Pancreas (tissue), 10 donors: Measurements from ENCODE around the gene HLA-DMA. TPM values are rescaled to one million over a fixed set of nuclear protein-coding genes. Genes with fewer than 3 reads are reported as not detected.
A peak's percentile ranks its signal among the peaks of the same experiment; 100 is the strongest.

Experiments used
- ATAC-seq, 4 donors: fragments of 200-7000 bp; cut with Tn5 transposase; one replicate each; pipeline versions ENCODE4 v1.8.0 to v1.9.1; 2020; ENCODE audit warnings: mild to moderate bottlenecking in 4 of 4, moderate library complexity in 4 of 4
- DNase-seq, 6 donors: peaks; one replicate each; pipeline ENCODE4 v3.0.0-alpha.2; 2020
- FAIRE-seq: peaks from 2 replicates; lab custom pipeline; 2012; peaks lifted over from hg19 to GRCh38; lab: Jason Lieb, UNC
- H3K27ac ChIP-seq, 4 donors: fragments of 200-600 bp; sonication (generic); 1 replicate in 3 of 4; 2 replicates in 1 of 4; pipeline versions ENCODE4 v1.5.0 to v1.8.0; 2020
- H3K27me3 ChIP-seq, 4 donors: fragments of 200-600 bp; one replicate each; pipeline ENCODE4 v1.8.0; 2021
- H3K36me3 ChIP-seq, 3 donors: fragments of 200-600 bp; sonication (generic) in 1 of 3; one replicate each; pipeline versions ENCODE4 v1.5.0 to v1.8.0; 2020 to 2021
- H3K4me1 ChIP-seq, 3 donors: fragments of 200-600 bp; one replicate each; pipeline ENCODE4 v1.8.0; 2021
- H3K4me3 ChIP-seq, 4 donors: fragments of 200-600 bp; sonication (generic) in 2 of 4; one replicate each; pipeline versions ENCODE4 v1.5.0 to v1.8.0; 2020 to 2021
- H3K9me3 ChIP-seq, 4 donors: fragments of 200-600 bp; one replicate each; pipeline ENCODE4 v1.8.0; 2021
- CTCF ChIP-seq, 4 donors: fragments of 200-600 bp; sonication (generic) in 3 of 4; IDR thresholded peaks; one replicate each; pipeline versions ENCODE4 v1.5.0 to v1.8.0; 2021; ENCODE audit warnings: antibody characterized with exemption in 4 of 4
- WGBS, 2 donors: extraction: QIAGEN DNeasy Blood & Tissue Kit; methylation state at CpG; one replicate each; pipeline ENCODE4 v1.1.7; 2013; 5-methylcytosine and 5-hydroxymethylcytosine counted together
- intact Hi-C, 3 donors: fragments of 100-400 bp; cut with DNase I; formaldehyde crosslinking; loops; one replicate each; pipeline versions ENCODE4 v1.11.1 to v1.14.2; 2022
- polyA plus RNA-seq, 2 donors: library from polyadenylated mRNA; stranded (reverse); fragments of 200-250 nt; gene quantifications; one replicate each; pipeline ENCODE4 v1.2.3, GENCODE V29; 2013
- total RNA-seq, 6 donors: library from RNA; stranded (reverse); fragmentation: NEBNext Ultra II Directional in 4 of 6; extraction: Animal tissue kit (Norgen Biotek cat#: 25700) in 4 of 6; gene quantifications; one replicate each; pipeline versions ENCODE4 v1.2.1 to v1.2.4, GENCODE V29; 2021 to 2023
- donor health status: healthy with polysubstance abuse.
- donor health status: DM: no; HTN: no; CAD: no; lungs with moderate emphysema.
- donor health status: DM: no; HTN: no; CAD: no.
- donor health status: control.
- donor health status: control.
- donor health status: Bipolar disorder and iron deficiency.
- donor health status: DM: yes; HTN: yes; CAD: no.
- donor health status: DM: no; HTN: no; CAD: no.
- donor health status: DM: no; HTN: no; CAD: no.
- donor health status: DM: yes; HTN: yes; CAD: no.

HLA-DMA gene
- total and polyA plus RNA-seq, 8 donors = 6.8 to 72.9 (median 23.0) TPM

GRCh38 chr6:32960563-32960962 lies 7.7 kb upstream of the HLA-DMA start:
- intact Hi-C loops = no loop called here
- FAIRE-seq = no peak
- no peak for DNase-seq
- Histone ChIP-seq H3K36me3 (no peaks in the 10 kb centered on the region), H3K27ac (no peak overlapping the region), H3K9me3 (no peaks in the 10 kb centered on the region), H3K4me1 (peaks cover 0 to 15% (median 0%) of the 10 kb centered on the region in 3 donors), H3K27me3 (no peaks in the 10 kb centered on the region), H3K4me3 (no peak overlapping the region)
- no peak for TF ChIP-seq CTCF (IDR thresholded peaks at IDR 0.05)
- WGBS, 2 donors = 80 to 89% methylated on average over 5 of the region's 5 CpGs
- ATAC-seq = no peak

- ATAC-seq (no peak), DNase-seq (no peak), FAIRE-seq (no peak)
- H3K4me3 ChIP-seq = no peak overlapping the region
- no peak overlapping the region for H3K27ac ChIP-seq
- H3K4me1 ChIP-seq = peaks cover 0 to 6% (median 0%) of the 10 kb centered on the region in 3 donors
- H3K27me3 ChIP-seq = no peaks in the 10 kb centered on the region
- H3K9me3 ChIP-seq = no peaks in the 10 kb centered on the region
- 90 to 91% methylated on average over 2 of the region's 2 CpGs for WGBS, 2 donors
- TF ChIP-seq CTCF (IDR thresholded peaks at IDR 0.05) = no peak
- intact Hi-C loops = no loop called here
- no peaks in the 10 kb centered on the region for H3K36me3 ChIP-seq
These were observed 3.3 kb upstream of the HLA-DMA start for GRCh38 chr6:32956176-32956575.

GRCh38 chr6:32954986-32955802 lies 2.3 kb upstream of the HLA-DMA start:
- H3K4me3 ChIP-seq = no peak overlapping the region
- TF ChIP-seq CTCF (IDR thresholded peaks at IDR 0.05) = peak in 1 of 4 donors; percentile 29
- intact Hi-C loops = no loop called here
- peaks cover 0 to 6% (median 0%) of the 10 kb centered on the region in 3 donors for H3K4me1 ChIP-seq
- no peaks in the 10 kb centered on the region for H3K36me3 ChIP-seq
- peak overlapping the region in 1 of 4 donors; percentile 24 for H3K27ac ChIP-seq
- WGBS, 2 donors = 14 to 23% methylated on average over 3 of the region's 3 CpGs
- ATAC-seq (peak; percentile 31 to 64 (median 54)), FAIRE-seq (no peak), DNase-seq (peak in 3 of 6 donors; percentile 48 to 70 (median 67))
- H3K27me3 ChIP-seq = no peaks in the 10 kb centered on the region
- no peaks in the 10 kb centered on the region for H3K9me3 ChIP-seq

GRCh38 chr6:32954267-32954666 lies 1.4 kb upstream of the HLA-DMA start:
- 87 to 93% methylated on average over 4 of the region's 4 CpGs for WGBS, 2 donors
- H3K27me3 ChIP-seq = no peaks in the 10 kb centered on the region
- DNase-seq = no peak
- intact Hi-C loops = no loop called here
- peaks cover 0 to 6% (median 0%) of the 10 kb centered on the region in 3 donors for H3K4me1 ChIP-seq
- H3K27ac ChIP-seq = no peak overlapping the region
- no peak for FAIRE-seq
- H3K4me3 ChIP-seq = no peak overlapping the region
- no peaks in the 10 kb centered on the region for H3K9me3 ChIP-seq
- no peak for ATAC-seq
- H3K36me3 ChIP-seq = no peaks in the 10 kb centered on the region
- no peak for TF ChIP-seq CTCF (IDR thresholded peaks at IDR 0.05)

GRCh38 chr6:32953775-32954174 lies 878 bp upstream of the HLA-DMA start:
- H3K27ac ChIP-seq = peak overlapping the region in 2 of 4 donors; percentile 71 to 85
- H3K36me3 ChIP-seq = no peaks in the 10 kb centered on the region
- TF ChIP-seq CTCF (IDR thresholded peaks at IDR 0.05) = no peak
- no peaks in the 10 kb centered on the region for H3K27me3 ChIP-seq
- DNase-seq (no peak), ATAC-seq (no peak), FAIRE-seq (no peak)
- H3K9me3 ChIP-seq = no peaks in the 10 kb centered on the region
- peaks cover 0 to 6% (median 0%) of the 10 kb centered on the region in 3 donors for H3K4me1 ChIP-seq
- H3K4me3 ChIP-seq = no peak overlapping the region
- WGBS, 2 donors = 49 to 56% methylated on average over 4 of the region's 4 CpGs
- intact Hi-C loops = no loop called here
